ENCODE results near the gene DNM2. TPM values are rescaled to one million over a fixed set of nuclear protein-coding genes. Genes with fewer than 3 reads are reported as not detected.

The DNM2 gene
- total and polyA plus RNA-seq, 2 of the 13 experiments (the other 11 are each of a cell fraction or from before 2014, with no cell fraction given), result 41.7 to 59.8 TPM

DNA sequence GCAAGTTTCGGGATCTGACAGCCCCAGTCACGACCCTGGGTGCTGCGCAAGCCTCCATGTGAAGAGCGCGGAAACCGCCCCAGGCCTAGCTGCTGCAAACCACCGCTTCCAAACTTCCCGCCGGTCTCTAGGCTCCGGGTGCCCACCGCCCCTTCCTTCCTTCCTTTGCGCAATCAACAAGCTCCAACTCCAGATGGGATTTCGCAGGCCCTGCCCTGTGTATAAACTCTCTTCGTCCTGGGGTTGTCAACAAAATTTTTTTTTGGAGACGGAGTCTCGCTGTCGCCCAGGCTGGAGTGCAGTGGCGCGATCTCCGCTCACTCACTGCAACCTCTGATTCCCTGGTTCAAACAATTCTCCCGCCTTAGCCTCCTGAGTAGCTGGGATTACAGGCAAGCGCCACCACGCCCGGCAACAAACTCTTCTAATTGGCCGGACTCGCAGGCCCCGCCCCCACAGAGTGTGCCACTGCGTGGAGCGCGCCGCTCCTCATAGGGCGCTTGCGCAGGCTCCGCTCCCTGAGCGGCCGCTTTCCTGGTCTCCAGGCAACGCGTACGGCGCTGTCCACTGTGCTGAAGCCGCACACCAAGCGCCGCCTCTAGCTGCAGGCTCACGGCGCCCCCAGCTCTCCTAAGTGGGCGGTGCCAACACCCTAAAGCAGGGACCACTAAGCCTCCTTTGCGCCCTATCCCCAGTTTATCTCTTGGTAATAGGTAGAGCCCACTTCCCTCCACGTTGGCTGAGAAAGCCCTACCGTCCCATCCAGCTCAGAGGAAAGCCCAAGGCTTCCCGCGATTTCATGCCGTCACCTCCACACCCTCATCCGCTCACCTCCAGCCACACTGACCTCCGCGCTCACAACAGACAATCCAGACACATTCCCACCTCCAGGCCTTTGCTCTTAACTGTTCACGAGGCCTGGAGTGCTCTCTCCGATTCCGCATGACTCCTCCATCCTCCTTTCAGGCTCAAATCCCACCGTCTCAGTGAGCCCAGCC is 22.2 kb upstream of the DNM2 start (continued):
- TF ChIP-seq, protein P1, sequence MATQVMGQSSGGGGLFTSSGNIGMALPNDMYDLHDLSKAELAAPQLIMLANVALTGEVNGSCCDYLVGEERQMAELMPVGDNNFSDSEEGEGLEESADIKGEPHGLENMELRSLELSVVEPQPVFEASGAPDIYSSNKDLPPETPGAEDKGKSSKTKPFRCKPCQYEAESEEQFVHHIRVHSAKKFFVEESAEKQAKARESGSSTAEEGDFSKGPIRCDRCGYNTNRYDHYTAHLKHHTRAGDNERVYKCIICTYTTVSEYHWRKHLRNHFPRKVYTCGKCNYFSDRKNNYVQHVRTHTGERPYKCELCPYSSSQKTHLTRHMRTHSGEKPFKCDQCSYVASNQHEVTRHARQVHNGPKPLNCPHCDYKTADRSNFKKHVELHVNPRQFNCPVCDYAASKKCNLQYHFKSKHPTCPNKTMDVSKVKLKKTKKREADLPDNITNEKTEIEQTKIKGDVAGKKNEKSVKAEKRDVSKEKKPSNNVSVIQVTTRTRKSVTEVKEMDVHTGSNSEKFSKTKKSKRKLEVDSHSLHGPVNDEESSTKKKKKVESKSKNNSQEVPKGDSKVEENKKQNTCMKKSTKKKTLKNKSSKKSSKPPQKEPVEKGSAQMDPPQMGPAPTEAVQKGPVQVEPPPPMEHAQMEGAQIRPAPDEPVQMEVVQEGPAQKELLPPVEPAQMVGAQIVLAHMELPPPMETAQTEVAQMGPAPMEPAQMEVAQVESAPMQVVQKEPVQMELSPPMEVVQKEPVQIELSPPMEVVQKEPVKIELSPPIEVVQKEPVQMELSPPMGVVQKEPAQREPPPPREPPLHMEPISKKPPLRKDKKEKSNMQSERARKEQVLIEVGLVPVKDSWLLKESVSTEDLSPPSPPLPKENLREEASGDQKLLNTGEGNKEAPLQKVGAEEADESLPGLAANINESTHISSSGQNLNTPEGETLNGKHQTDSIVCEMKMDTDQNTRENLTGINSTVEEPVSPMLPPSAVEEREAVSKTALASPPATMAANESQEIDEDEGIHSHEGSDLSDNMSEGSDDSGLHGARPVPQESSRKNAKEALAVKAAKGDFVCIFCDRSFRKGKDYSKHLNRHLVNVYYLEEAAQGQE (IDR thresholded peaks at IDR 0.05; ENCODE audit: borderline replicate concordance in 1 of 2, low read depth in 1 of 2, low read length in 2 of 2), result peak in 1 of 2 experiments; percentile 100
- 0 out of 2 replicates have a peak, but pooled peaks have one; percentile 63 for TF ChIP-seq ZBTB1 (CRISPR knock-in tag; IDR thresholded peaks at IDR 0.05; ENCODE audit: borderline replicate concordance)
- TF ChIP-seq ZNF296 (CRISPR knock-in tag; conservative IDR thresholded peaks at IDR 0.05), result peak; percentile 86; the same call in 1 of the 2 replicates
- no peak for TF ChIP-seq TRIM24 (CRISPR knock-in tag; IDR thresholded peaks at IDR 0.05)
- TF ChIP-seq, protein P2, sequence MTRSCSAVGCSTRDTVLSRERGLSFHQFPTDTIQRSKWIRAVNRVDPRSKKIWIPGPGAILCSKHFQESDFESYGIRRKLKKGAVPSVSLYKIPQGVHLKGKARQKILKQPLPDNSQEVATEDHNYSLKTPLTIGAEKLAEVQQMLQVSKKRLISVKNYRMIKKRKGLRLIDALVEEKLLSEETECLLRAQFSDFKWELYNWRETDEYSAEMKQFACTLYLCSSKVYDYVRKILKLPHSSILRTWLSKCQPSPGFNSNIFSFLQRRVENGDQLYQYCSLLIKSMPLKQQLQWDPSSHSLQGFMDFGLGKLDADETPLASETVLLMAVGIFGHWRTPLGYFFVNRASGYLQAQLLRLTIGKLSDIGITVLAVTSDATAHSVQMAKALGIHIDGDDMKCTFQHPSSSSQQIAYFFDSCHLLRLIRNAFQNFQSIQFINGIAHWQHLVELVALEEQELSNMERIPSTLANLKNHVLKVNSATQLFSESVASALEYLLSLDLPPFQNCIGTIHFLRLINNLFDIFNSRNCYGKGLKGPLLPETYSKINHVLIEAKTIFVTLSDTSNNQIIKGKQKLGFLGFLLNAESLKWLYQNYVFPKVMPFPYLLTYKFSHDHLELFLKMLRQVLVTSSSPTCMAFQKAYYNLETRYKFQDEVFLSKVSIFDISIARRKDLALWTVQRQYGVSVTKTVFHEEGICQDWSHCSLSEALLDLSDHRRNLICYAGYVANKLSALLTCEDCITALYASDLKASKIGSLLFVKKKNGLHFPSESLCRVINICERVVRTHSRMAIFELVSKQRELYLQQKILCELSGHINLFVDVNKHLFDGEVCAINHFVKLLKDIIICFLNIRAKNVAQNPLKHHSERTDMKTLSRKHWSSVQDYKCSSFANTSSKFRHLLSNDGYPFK (CRISPR knock-in tag; IDR thresholded peaks at IDR 0.05; ENCODE audit: borderline replicate concordance), result peak; percentile 71; the same call in 1 of the 2 replicates
- TF ChIP-seq ZNF329 (CRISPR knock-in tag; IDR thresholded peaks at IDR 0.05; ENCODE audit: low read depth), result 0 out of 2 replicates have a peak, but pooled peaks have one; percentile 70
- TF ChIP-seq, protein P3, sequence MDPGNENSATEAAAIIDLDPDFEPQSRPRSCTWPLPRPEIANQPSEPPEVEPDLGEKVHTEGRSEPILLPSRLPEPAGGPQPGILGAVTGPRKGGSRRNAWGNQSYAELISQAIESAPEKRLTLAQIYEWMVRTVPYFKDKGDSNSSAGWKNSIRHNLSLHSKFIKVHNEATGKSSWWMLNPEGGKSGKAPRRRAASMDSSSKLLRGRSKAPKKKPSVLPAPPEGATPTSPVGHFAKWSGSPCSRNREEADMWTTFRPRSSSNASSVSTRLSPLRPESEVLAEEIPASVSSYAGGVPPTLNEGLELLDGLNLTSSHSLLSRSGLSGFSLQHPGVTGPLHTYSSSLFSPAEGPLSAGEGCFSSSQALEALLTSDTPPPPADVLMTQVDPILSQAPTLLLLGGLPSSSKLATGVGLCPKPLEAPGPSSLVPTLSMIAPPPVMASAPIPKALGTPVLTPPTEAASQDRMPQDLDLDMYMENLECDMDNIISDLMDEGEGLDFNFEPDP (CRISPR knock-in tag; conservative IDR thresholded peaks at IDR 0.05), result no peak
- TF ChIP-seq ZFYVE20 (CRISPR knock-in tag; IDR thresholded peaks at IDR 0.05; ENCODE audit: borderline replicate concordance, low read depth), result no peak; the same call in 1 of the 2 replicates
- TF ChIP-seq, protein P4, sequence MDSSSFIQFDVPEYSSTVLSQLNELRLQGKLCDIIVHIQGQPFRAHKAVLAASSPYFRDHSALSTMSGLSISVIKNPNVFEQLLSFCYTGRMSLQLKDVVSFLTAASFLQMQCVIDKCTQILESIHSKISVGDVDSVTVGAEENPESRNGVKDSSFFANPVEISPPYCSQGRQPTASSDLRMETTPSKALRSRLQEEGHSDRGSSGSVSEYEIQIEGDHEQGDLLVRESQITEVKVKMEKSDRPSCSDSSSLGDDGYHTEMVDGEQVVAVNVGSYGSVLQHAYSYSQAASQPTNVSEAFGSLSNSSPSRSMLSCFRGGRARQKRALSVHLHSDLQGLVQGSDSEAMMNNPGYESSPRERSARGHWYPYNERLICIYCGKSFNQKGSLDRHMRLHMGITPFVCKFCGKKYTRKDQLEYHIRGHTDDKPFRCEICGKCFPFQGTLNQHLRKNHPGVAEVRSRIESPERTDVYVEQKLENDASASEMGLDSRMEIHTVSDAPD (CRISPR knock-in tag; IDR thresholded peaks at IDR 0.05), result 0 out of 2 replicates have a peak, but pooled peaks have one; percentile 42
- TF ChIP-seq NKX3-1 (CRISPR knock-in tag; IDR thresholded peaks at IDR 0.05), result peak; percentile 93
- TF ChIP-seq ZNF776 (CRISPR knock-in tag; IDR thresholded peaks at IDR 0.05), result peak; percentile 56; the same call in 1 of the 2 replicates
- TF ChIP-seq GATAD2A (CRISPR knock-in tag; IDR thresholded peaks at IDR 0.05), result peak; percentile 46; the same call in 1 of the 2 replicates
- TF ChIP-seq ZNF337 (CRISPR knock-in tag; IDR thresholded peaks at IDR 0.05; ENCODE audit: borderline replicate concordance, low read depth), result no peak
- TF ChIP-seq KDM5A (IDR thresholded peaks at IDR 0.05; ENCODE audit: borderline replicate concordance, low read length), result no peak
- peak; percentile 71; the same call in 1 of the 2 replicates for TF ChIP-seq TP53 (CRISPR knock-in tag; conservative IDR thresholded peaks at IDR 0.05)
- no peak for TF ChIP-seq SMARCE1 (IDR thresholded peaks at IDR 0.05; ENCODE audit: borderline replicate concordance)

Measured in HepG2 (cell line).